Hepatocyte (in vitro differentiated cells): ENCODE measurements around the gene PHLDA3.

Experiments
- CTCF ChIP-seq: fragments of 200-600 bp; sonication (generic); IDR thresholded peaks from 2 replicates; pipeline ENCODE4 v1.5.1; 2016; ENCODE audit warnings: antibody characterized with exemption, mild to moderate bottlenecking; ENCODE audit not compliant: poor library complexity
- EZH2 ChIP-seq: fragments of 200-600 bp; sonication (generic); IDR thresholded peaks from 2 replicates; pipeline ENCODE4 v1.6.1; 2016; ENCODE audit warnings: antibody characterized with exemption, mild to moderate bottlenecking, borderline replicate concordance
- EZH2phosphoT487 ChIP-seq: fragments of 200-600 bp; sonication (generic); IDR thresholded peaks from one replicate; pipeline ENCODE4 v1.6.1; 2018; ENCODE audit warnings: antibody characterized with exemption, mild to moderate bottlenecking, low read depth, moderate library complexity; ENCODE audit not compliant: unreplicated experiment, severe bottlenecking

GRCh38 chr1:201434266-201434665 lies 34.7 kb downstream of the PHLDA3 start:
- TF ChIP-seq CTCF = no peak
- no peak for TF ChIP-seq EZH2
- TF ChIP-seq EZH2phosphoT487 = no peak
